Sigmoid colon (tissue), 7 donors: ENCODE results near the gene HDAC7. TPM values are rescaled to one million over a fixed set of nuclear protein-coding genes. Genes with fewer than 3 reads are reported as not detected.
A peak's percentile ranks its signal among the peaks of the same experiment; 100 is the strongest.

Experiments
- DNase-seq: peaks from one replicate; pipeline ENCODE4 v3.0.0-alpha.2; 2019
- H3K27ac ChIP-seq, 4 donors: fragments of 200-600 bp; sonication (generic); one replicate each; pipeline ENCODE4 v1.5.1; 2016 to 2019; ENCODE audit warnings: mild to moderate bottlenecking in 1 of 4
- H3K27me3 ChIP-seq, 3 donors: fragments of 200-600 bp; sonication (generic); one replicate each; pipeline ENCODE4 v1.5.1; 2019; ENCODE audit warnings: mild to moderate bottlenecking in 1 of 3
- H3K36me3 ChIP-seq, 4 donors: fragments of 200-600 bp; sonication (generic); one replicate each; pipeline ENCODE4 v1.5.1; 2016 to 2019
- H3K4me1 ChIP-seq, 4 donors: fragments of 200-600 bp; sonication (generic); one replicate each; pipeline ENCODE4 v1.5.1; 2017 to 2019
- H3K4me3 ChIP-seq, 4 donors: fragments of 200-600 bp; sonication (generic); one replicate each; pipeline ENCODE4 v1.5.1; 2017 to 2019; ENCODE audit warnings: mild to moderate bottlenecking in 2 of 4, moderate library complexity in 1 of 4
- H3K9me3 ChIP-seq, 4 donors: fragments of 200-600 bp in 3 of 4; sonication (generic) in 3 of 4; one replicate each; pipeline versions ENCODE4 v1.5.1 to v1.6.1; 2013 to 2019
- CTCF ChIP-seq, 4 experiments: fragments of 450-650 bp in 3 of 4; fragments of 200-600 bp in 1 of 4; IDR thresholded peaks; one replicate each; pipeline ENCODE4 v1.5.1; 2016 to 2019; ENCODE audit warnings: antibody characterized with exemption in 4 of 4, mild to moderate bottlenecking in 3 of 4, moderate library complexity in 2 of 4
- EP300 ChIP-seq, 4 donors: sonication (generic); formaldehyde crosslinking; IDR thresholded peaks; one replicate each; pipeline ENCODE4 v1.6.1; 2017; ENCODE audit warnings: antibody characterized with exemption in 4 of 4
- POLR2A ChIP-seq, 2 donors: fragments of 450-650 bp; IDR thresholded peaks; one replicate each; pipeline ENCODE4 v1.6.1; 2016; ENCODE audit warnings: antibody characterized with exemption in 2 of 2, mild to moderate bottlenecking in 2 of 2, moderate library complexity in 2 of 2
- POLR2AphosphoS5 ChIP-seq, 4 donors: sonication (generic); formaldehyde crosslinking; IDR thresholded peaks; one replicate each; pipeline ENCODE4 v1.6.1; 2017; ENCODE audit warnings: antibody characterized with exemption in 4 of 4
- WGBS, 2 donors: extraction: QIAGEN DNeasy Blood & Tissue Kit; methylation state at CpG; one replicate each; pipeline ENCODE4 v1.1.7; 2013; 5-methylcytosine and 5-hydroxymethylcytosine counted together
- intact Hi-C: fragments of 100-400 bp; cut with DNase I; formaldehyde crosslinking; loops from one replicate; pipeline ENCODE4 v1.15.1; 2023
- polyA plus RNA-seq, 3 donors: library from polyadenylated mRNA; stranded (reverse); fragments of 200-250 nt; gene quantifications; one replicate each; pipeline ENCODE4 v1.2.3, GENCODE V29; 2013
- total RNA-seq, 4 donors: library from RNA; depleted of rRNA; stranded (reverse); fragments of >200 nt; gene quantifications; one replicate each; pipeline ENCODE4 v1.1.0, GENCODE V29; 2016
- donor health status: healthy with polysubstance abuse.
- donor health status: Bipolar disorder and iron deficiency.
- donor health status: healthy.

The HDAC7 gene
- total and polyA plus RNA-seq, 7 donors: 6.5 to 79.2 (median 45.3) TPM

DNA sequence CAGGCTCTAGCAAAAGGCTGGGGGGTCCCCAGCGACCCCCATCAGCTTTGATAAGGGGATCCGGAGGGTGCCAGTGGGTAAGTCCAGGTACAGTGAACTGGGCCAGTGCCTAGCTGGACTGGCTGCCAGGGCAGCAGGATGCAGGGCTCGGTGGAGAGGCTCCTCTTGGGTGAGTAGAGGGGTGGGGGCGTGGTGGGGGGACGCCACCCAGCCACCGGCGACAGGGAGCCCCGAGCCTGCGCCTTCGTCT is 61.2 kb downstream of the HDAC7 start:
- Histone ChIP-seq H3K4me3 (peak overlapping the region; percentile 60 to 73 (median 64)), H3K27me3 (no peaks in the 10 kb centered on the region), H3K9me3 (no peaks in the 10 kb centered on the region), H3K36me3 (no peaks in the 10 kb centered on the region), H3K27ac (peak overlapping the region; percentile 75 to 80 (median 78)), H3K4me1 (peaks cover 0 to 30% (median 21%) of the 10 kb centered on the region in 4 donors)
- no peak for DNase-seq
- no peak for TF ChIP-seq CTCF (IDR thresholded peaks at IDR 0.05)
- TF ChIP-seq POLR2A (IDR thresholded peaks at IDR 0.05): no peak
- TF ChIP-seq EP300 (IDR thresholded peaks at IDR 0.05): no peak
- TF ChIP-seq POLR2AphosphoS5 (IDR thresholded peaks at IDR 0.05): no peak
- intact Hi-C loops: loop anchor here (2.0 kb wide), 1 partner anchor 40 kb away; no protein-coding TSS in a partner anchor
- 4 to 7% methylated on average over 10 of the region's 10 CpGs for WGBS, 2 donors

- peaks cover 0 to 35% (median 26%) of the 10 kb centered on the region in 4 donors for H3K4me1 ChIP-seq
- intact Hi-C loops: loop anchor here (2.0 kb wide), 1 partner anchor 39 kb away; no protein-coding TSS in a partner anchor
Observed at GRCh38 chr12:47757840-47758583, 61.7 kb downstream of the HDAC7 start.

GRCh38 chr12:47757364-47757839 is 62.3 kb downstream of the HDAC7 start:
- Histone ChIP-seq H3K4me1 (peaks cover 0 to 40% (median 27%) of the 10 kb centered on the region in 4 donors), H3K27ac (peak overlapping the region; percentile 75 to 80 (median 78)), H3K9me3 (no peaks in the 10 kb centered on the region), H3K27me3 (no peaks in the 10 kb centered on the region), H3K4me3 (peak overlapping the region; percentile 10 to 73 (median 64)), H3K36me3 (no peaks in the 10 kb centered on the region)
- TF ChIP-seq EP300 (IDR thresholded peaks at IDR 0.05): no peak
- DNase-seq: no peak
- intact Hi-C loops: no loop called here
- WGBS, 2 donors: 59 to 76% methylated on average over 7 of the region's 7 CpGs

More at GRCh38 chr12:47757840-47758583, 61.7 kb downstream of the HDAC7 start:
- Histone ChIP-seq H3K4me3 (peak overlapping the region; percentile 60 to 73 (median 64)), H3K27me3 (no peaks in the 10 kb centered on the region), H3K9me3 (no peaks in the 10 kb centered on the region), H3K36me3 (no peaks in the 10 kb centered on the region), H3K27ac (peak overlapping the region; percentile 75 to 80 (median 78))
- no peak for DNase-seq
- 58 to 69% methylated on average over 20 of the region's 20 CpGs for WGBS, 2 donors
- TF ChIP-seq EP300 (IDR thresholded peaks at IDR 0.05): no peak
- no peak for TF ChIP-seq CTCF (IDR thresholded peaks at IDR 0.05)
- TF ChIP-seq POLR2AphosphoS5 (IDR thresholded peaks at IDR 0.05): no peak
- TF ChIP-seq POLR2A (IDR thresholded peaks at IDR 0.05): no peak

- intact Hi-C loops: no loop called here
- Histone ChIP-seq H3K4me1 (peaks cover 0 to 40% (median 27%) of the 10 kb centered on the region in 4 donors), H3K36me3 (no peaks in the 10 kb centered on the region), H3K4me3 (peak overlapping the region in 3 of 4 donors; percentile 2 to 61 (median 3)), H3K27me3 (no peaks in the 10 kb centered on the region), H3K27ac (peak overlapping the region; percentile 5 to 55 (median 12)), H3K9me3 (no peaks in the 10 kb centered on the region)
- DNase-seq: no peak
- TF ChIP-seq POLR2AphosphoS5 (IDR thresholded peaks at IDR 0.05): no peak
- TF ChIP-seq EP300 (IDR thresholded peaks at IDR 0.05): no peak
- TF ChIP-seq CTCF (IDR thresholded peaks at IDR 0.05): no peak
- TF ChIP-seq POLR2A (IDR thresholded peaks at IDR 0.05): no peak
- 40 to 58% methylated on average over 12 of the region's 12 CpGs for WGBS, 2 donors
Observed at GRCh38 chr12:47755655-47756562, 63.8 kb downstream of the HDAC7 start.

DNA sequence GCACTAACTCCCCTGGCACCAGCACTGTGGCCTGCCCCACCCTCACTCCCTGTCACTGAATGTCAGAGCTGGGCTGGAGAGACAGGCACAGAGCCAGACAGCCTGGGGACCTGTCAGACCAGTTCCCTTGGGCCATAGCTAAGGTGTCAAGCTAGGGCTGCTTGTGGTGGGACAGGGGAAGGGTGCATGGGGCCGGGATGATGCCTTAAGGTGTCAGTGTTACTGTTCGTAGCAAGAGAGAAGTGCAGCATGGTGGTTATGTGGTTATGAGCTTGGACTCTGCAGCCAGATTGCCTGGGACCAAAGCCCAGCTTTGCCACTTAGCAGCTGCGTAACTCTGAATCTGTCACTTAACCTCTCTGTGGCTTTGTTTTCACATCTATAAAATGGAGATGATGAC is 64.8 kb downstream of the HDAC7 start:
- Histone ChIP-seq H3K4me3 (peak overlapping the region in 1 of 4 donors; percentile 1), H3K27ac (peak overlapping the region; percentile 5 to 55 (median 14)), H3K27me3 (no peaks in the 10 kb centered on the region), H3K9me3 (no peaks in the 10 kb centered on the region), H3K4me1 (peaks cover 0 to 40% (median 27%) of the 10 kb centered on the region in 4 donors), H3K36me3 (no peaks in the 10 kb centered on the region)
- no peak for TF ChIP-seq POLR2A (IDR thresholded peaks at IDR 0.05)
- no peak for TF ChIP-seq POLR2AphosphoS5 (IDR thresholded peaks at IDR 0.05)
- no peak for TF ChIP-seq CTCF (IDR thresholded peaks at IDR 0.05)
- TF ChIP-seq EP300 (IDR thresholded peaks at IDR 0.05): no peak
- WGBS, 2 donors: 11 to 57% methylated on average over 3 of the region's 3 CpGs
- DNase-seq: no peak
- intact Hi-C loops: no loop called here
